GM19468 (cell line): ENCODE data around the gene BHLHE23.

Source experiments
- ATAC-seq: cut with Tn5 transposase; IDR thresholded peaks from one replicate; pipeline ENCODE4 v1.9.1; 2021; ENCODE audit warnings: mild to moderate bottlenecking, moderate library complexity, moderate number of reproducible peaks; ENCODE audit not compliant: unreplicated experiment; ENCODE audit errors: extremely low read depth

Gene BHLHE23

DNA sequence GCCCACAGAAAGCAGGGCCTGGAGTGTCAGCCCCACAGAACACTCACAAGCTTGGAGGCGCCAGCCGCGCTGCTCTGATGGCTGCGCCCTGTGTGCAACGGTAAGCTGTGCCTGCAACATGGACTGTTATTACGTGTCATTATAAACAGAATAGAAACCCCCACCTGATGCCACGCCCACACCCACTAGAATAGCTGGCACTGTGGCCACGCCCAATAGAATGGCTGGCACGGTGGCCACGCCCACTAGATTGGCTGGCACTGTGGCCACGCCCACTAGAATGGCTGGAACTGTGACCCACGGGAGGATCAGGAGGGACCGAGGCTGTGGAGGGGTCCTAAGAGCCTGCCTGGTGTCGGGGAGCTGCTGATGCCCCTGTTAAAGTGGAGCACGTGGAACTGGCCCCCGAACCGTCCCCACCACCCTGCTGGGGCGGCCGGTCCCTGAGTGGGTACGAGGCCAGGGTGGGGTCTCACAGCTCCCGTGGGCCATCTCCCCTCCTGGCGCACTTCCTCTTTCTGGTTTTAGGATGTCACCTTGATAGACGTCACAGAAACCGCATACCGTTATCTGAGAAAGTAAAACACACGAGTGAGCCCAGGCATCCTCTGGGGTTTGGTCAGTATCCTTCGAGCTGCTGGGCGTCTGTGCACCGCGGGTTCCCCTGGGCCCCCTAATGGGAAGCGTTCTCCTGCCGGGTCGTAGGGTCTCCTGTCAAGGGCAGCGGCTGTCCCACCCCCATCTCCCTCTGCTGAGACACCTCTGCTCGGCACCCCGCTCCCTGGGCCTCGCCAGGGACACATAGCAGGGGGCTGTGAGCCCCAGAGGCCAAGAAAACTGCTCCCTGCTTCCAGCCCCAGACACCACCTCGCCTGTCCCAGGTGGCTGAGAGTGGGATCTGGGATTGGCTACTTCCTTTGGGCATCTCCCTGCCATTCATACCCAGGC, 28.9 kb downstream of the BHLHE23 start:
- peak; percentile 63 for ATAC-seq

DNA sequence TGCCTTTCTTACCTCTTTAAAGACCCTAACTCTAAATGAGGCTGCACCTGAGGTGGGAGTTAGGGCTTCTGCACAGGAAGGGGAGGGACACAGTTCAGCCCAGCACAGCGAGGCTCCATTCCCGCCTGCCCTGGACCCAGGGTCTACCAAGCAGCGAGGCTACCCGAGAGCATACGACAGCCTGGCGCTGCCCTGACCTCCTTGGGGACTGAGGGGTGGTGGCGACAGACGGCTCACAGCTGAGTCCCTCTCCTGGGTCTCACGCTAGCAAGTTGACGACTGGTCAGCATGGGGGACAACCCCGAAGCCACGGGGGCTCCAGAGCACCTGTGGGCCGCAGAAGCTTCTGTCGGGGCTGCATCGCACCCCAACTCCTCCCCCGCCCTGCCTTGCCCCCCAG, 29.9 kb downstream of the BHLHE23 start:
- ATAC-seq, result no peak

DNA sequence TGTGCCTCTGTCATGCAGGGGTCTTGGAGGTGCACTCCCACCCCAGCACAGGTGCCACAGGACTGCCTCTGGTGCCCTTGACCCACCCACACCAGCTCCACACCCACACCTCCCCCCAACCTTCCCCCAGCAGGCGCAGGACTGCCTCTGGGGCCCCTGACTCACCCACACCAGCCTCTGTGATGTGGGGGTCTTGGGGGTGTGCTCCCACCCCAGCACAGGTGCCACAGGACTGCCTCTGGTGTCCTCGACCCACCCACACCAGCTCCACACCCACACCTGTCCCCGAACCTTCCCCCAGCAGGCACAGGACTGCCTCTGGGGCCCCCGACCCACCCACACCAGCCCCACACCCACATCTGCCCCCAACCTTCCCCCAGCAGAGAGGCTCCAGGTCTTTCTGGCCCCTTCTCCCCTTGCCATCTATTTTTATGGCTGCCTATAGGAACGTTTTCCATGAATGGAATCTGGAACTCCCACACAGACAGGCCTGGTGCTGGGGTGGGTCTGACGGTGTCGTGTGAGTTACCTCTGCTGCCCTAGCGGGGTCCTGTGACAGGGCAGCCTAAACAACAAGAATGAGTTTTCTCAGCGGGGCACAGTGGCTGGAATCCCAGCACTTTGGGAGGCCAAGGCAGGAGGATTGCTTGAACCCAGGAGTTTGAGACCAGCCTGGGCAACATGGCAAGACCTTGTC, 30.8 kb downstream of the BHLHE23 start:
- no peak for ATAC-seq

DNA sequence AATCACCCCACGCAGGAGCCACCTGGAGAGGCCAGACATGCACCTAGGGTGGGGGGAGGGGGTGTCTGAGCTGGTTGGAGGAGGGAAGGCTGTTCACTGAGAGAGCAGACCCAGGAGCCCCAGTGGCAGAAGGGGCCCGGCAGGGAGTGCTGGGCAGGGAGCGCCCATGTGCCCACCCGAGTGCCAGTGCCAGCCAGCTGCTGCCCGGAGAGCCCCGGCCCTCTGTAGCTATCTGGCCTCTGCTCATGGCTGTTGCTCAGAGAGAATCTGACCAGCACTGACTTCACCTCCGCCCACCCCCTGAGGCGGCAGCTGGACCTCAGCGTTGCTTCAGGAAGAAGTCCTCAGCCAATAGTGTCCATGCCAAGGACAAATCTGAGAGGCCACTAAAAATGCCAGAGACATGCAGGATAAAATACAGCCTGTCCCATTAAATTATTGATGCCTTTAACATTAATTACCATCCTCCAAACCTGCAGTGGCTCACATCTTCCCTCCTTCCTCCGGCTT, 31.5 kb downstream of the BHLHE23 start:
- no peak for ATAC-seq

DNA sequence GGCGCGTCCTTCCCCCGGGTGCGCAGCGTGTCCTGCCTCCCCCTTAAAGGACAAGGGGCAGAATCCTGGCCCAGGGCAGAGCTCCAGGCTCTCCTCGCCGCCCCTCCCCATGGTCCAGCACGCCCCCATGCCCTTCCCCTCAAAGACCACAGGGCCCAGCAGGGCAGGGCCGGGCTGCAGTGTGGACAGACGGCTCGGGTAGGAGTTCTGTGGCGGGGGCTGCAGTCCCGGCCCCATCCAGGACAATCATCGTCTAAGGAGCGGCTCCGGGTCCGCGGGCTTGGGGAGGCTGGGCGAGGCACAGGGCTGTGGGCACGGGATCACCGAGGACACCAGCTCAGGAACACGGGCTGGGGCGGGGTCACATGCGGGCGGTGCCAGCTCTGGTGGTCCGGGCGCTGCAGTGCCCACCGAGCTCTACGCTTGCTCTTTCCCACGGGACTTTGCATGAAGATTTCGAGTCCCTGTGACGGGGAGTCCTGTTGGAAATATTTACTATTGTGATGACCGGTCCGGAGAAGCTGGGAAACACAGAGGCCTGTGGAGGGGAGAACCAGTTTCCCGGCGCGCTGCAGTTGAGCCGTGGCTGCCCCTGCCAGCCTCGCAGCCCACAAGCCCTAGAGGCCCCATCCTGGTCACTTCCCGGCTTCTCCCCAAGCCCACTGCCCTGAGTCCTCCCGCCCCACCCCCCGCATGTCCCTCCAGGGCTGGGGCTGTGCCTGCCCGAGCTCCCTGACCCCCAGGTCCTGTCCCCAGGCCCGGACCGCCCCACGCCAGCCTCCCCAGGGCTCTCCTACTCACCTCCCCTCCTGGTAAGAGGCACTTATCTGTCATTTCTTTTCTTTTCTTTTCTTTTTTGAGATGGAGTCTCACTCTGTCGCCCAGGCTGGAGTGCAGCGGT, 33.7 kb downstream of the BHLHE23 start:
- no peak for ATAC-seq

DNA sequence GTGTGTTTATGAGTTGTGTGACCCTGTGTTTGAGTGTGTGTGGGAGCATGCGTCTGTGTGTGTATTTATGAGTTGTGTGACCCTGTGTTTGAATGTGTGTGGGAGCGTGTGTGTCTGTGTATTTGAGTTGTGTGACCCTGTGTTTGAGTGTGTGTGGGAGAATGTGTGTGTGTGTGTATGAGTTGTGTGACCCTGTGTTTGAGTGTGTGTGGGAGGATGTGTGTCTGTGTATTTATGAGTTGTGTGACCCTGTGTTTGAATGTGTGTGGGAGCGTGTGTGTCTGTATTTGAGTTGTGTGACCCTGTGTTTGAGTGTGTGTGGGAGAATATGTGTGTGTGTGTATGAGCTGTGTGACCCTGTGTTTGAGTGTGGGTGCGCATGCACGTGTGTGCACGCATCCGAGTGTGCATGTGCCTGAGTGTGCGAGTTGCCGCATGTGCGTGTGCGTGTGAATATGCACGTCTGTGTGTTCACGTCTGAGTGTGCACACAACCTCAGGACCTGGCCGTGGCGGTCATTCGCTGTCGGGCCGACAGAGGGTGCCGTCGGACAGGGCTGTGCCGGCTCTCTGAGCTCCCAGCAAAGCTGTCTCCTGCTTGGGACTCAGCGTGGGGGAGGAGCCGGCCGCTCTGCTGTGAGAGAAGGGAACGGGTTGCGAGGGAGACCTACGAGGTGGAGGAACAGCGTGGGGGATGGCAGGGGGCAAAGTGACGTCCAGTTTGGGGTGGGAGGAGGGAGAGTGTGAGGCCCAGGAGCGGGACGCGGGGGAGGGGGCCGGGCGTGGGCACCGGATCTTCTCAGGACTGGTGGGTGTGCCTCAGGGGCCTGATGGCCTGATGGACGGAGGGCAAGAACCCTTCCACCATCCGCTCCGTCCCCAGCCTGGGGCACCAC, 34.6 kb downstream of the BHLHE23 start:
- peak; percentile 44 for ATAC-seq

DNA sequence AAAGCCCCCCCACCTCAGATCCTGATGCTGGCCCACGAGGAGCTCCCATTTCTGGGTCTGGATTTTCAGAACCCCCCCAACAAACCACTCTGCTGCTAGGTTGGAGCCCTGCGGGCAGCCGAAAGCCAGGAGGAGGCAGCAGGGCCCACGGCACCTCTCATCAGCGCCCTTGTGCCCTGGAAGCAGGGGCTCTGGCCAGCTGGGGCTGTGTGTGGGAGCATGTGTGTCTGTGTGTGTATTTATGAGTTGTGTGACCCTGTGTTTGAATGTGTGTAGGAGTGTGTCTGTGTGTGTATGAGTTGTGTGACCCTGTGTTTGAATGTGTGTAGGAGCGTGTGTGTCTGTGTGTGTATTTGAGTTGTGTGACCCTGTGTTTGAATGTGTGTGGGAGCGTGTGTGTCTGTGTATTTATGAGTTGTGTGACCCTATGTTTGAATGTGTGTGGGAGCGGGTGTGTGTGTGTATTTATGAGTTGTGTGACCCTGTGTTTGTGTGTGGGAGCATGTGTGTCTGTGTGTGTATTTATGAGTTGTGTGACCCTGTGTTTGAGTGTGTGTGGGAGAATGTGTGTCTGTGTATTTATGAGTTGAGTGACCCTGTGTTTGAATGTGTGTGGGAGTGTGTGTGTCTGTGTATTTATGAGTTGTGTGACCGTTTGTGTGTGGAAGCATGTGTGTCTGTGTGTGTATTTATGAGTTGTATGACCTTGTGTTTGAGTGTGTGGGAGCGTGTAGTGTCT, 35.4 kb downstream of the BHLHE23 start:
- ATAC-seq, result no peak

DNA sequence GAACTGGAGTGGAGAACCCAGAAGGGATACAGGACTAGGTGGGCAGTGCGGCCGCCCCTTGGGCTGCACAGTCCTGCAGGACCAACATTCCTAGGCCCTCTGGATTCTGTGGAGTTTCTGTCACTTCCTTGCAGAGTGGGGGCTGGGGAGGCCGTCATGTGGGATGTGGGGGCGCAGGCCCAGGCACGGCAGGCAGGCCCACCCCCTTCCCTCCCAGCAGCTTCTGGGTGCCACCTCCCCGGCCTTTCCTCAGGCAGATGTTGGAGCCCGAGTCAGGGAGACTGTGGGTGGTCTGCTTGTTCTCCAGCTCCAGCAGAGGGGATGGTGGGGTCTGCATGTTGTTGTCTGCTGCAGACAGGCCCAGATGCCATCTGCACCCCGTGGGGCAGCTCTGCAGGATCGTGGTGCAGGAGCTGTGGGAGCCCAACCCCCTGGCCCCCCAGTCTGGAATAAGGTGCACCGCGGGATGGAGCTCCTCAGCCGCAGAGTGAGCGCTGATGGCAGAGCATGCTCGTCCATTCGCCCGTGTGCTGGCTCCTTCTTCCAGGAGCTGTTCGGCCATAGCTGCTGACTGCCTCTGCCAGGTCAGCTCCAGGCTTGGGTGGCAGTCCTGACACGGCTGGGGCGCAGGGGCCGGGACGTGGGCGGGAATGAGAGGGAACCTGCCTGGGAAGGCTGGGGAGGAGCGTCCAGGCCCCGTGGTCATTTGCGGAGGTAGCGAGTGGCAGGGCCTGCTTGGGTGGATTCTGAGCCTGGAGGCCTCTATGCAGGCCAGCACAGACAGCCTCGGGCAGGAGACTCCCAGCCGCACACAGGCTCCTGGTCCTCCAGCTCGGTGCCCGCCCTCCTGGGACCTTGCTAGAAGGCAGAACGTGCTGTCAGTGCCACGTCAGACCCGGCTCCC, 36.2 kb downstream of the BHLHE23 start:
- no peak for ATAC-seq

DNA sequence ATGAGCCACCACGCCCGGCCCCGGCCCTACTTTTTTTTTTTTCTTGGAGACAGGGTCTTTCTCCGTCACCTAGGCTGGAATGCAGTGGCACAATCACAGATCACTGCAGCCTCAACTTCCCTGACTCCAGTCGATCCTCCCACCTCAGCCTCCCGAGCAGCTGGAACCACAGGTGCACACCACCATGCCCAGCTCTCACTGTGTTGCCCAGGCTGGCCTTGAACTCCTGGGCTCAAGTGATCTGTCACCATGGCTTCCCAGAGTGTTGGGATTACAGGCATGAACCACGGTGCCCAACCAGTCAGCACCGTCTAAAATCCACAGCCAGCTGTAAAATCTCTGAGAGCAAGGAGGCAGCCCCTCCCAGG, 36.8 kb downstream of the BHLHE23 start:
- no peak for ATAC-seq

DNA sequence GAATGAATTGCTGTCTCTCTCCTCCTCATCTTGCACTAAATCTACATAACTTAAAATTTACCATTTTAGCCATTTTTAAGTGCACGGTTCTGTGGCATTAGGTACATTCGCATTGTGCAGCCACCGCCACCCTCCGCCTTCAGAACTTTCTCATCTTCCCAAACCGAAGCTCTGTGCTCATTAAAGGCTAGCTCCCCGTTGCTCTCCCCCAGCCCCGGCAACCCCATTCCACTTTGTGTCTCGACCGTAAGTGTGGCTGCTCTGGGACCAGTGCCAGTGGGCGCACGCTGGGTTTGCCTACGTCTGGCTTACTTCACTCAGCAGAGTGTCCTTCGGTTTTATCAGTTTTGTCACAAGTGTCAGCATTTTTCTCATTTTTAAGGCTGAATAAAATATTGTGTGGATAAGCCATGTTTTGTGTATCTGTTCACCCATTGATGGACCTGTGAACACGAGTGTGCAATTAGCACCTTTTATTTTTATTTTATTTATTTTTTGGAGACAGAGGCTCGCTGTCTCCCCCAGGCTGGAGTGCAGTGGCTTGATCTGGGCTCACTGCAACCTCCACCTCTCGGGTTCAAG, 37.5 kb downstream of the BHLHE23 start:
- no peak for ATAC-seq

DNA sequence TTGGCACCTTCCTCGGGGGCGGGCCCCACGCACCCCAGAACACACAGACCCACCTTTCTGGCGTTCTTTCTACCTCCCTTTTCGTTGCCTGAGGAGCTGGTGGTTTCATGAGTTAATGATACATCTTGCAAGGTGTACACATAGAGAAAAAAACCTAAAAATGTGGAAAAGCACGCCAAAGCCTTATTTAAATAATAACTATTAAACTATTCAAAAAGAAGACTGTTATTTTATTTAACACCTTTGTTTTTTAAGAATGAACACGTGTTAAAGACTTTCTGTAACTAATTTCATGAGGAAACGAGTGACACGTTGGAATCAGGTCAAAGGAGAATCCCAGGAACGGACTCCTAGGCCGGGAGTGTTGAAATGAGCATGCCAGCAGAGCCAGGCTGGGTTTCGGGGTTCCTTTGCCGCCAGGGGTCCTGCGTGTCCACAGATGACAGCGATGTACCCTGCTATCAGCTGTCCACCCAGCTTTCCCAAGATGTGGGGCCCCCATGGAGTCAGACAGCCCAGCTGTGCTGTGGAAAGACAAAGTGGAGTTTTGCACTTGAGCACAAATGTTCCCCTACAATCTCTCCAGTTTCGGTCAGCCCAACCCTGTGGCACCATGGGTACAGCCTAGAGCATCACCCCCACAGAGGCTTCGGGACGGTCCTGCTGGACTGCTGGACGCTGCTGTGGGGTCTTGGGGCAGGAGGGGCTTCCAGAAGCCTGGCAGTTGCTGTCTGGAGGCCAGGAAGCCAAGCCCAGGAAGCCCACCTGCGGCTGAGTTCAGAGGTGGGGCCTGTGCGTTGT, 38.2 kb downstream of the BHLHE23 start:
- no peak for ATAC-seq

DNA sequence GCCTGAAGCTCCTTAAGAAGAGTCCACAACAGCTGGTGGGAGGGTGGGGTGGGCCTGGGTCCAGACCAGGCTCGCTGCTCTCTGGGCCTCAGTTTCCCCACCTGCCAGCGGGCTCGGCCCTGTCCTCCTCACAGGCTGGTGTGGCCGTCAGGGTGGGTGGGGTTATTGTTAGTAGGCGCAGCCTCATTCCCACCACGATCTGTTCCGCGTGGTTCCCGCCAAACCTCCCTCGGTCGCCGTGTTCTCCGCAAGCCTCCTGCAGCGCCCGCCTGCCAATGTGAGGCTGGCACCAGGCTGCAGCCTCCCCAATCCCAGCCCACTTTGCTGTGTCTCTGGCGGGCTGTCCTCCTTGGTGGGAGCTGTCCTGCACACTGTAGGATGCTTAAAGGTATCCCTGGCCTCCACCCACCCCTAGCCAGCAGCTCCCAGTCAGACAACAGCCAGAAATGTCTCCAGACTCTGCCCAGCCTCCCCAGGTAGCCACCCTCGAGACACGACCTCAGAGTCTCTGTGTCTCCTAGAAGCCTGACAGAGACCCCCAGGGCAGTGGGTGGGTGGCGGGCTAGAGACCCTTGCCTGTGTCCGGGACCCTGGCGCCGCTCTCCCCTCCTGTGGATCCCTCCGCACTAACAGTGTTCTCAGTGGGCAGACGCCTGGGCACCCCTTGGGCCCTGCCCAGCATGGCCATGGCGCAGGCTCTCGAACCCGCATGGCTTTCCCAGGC, 39.0 kb downstream of the BHLHE23 start:
- ATAC-seq, result no peak

DNA sequence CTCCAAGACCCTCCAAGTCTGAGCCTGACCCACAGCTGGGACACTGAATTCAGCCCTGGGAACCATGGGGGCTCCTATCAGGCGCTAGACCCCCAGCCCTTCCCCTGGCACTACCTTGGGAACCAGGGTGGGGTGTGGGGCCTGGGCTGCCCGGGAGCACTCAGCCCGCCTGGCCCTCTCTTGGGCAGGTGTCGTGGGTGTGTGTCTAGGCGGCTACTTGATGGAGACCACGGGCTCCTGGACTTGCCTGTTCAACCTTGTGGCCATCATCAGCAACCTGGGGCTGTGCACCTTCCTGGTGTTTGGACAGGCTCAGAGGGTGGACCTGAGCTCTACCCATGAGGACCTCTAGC, 39.6 kb downstream of the BHLHE23 start:
- no peak for ATAC-seq

DNA sequence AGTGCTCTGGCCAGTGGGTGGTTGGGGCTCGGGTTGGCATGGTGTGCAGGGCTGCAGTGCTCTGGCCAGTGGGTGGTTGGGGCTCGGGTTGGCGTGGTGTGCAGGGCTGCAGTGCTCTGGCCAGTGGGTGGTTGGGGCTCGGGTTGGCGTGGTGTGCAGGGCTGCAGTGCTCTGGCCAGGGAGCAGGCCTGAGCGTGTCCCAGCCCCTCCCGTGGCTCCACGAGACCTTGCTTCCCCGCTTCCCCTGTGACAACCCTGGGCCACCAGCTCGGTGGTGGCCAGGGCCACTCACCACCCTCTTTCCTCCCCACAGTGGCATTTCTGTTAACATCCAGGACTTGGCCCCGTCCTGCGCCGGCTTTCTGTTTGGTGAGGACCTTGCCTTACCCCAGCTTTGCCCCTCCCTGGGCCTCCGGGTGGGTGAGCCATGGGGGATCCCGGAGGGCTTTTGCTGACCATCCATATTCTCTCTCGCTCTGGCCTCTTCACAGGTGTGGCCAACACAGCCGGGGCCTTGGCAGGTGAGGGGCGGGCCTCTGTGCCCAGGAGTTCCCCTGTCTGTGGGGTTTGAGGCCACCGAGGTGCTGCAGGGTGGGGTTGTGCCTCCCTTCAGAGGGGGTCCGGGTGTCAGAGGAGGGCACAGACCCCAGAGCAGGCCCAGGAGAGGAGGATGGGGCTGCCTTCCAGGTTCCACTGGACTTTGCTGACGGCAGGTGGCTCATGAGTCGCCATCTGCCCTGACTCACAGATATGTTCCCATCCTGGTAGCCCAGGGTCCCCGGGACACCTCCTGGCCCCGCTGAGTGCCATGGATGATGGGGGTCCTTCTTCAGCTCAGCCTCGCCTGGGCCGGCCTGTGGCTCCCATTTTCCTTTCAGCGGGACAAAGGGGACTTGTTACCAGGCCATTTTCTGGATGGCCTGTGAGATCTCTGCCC, 40.3 kb downstream of the BHLHE23 start:
- no peak for ATAC-seq

DNA sequence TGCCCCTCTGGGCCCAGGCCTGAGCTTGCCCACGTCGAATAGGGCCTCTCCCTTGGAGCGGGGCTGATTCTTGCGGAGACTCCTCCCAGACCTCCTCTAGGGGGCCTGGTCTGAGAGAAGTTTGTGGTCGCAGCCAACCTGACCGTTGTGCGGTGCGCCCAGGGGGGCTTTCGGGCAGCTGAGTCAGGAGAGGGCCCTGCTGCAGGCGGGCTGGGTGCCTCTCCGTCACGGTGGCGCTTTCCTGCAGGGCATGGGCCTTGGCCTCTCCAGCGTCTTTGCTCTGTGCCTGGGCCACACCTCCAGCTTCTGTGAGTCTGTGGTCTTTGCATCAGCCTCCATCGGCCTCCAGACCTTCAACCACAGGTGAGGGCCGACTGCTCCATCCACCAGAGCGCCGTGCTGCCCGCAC, 41.4 kb downstream of the BHLHE23 start:
- ATAC-seq, result no peak
